Neural progenitor cell (in vitro differentiated cells): ENCODE results near the gene BRD3OS. TPM values are rescaled to one million over a fixed set of nuclear protein-coding genes. Genes with fewer than 3 reads are reported as not detected.
A peak's percentile ranks its signal among the peaks of the same experiment; 100 is the strongest.

Experiments used
- DNase-seq: peaks from one replicate; pipeline ENCODE4 v3.0.0-alpha.2; 2016; ENCODE audit warnings: low spot score
- H2AFZ ChIP-seq: fragments of 200-600 bp; sonication (generic); replicated peaks from 2 replicates; pipeline ENCODE4 v1.6.1; 2016; ENCODE audit warnings: antibody characterized with exemption
- H3F3A ChIP-seq: fragments of 200-600 bp; sonication (generic); 2 replicates; pipeline ENCODE4 v1.6.1; 2016; ENCODE audit warnings: antibody characterized with exemption, low read depth
- H3K27ac ChIP-seq: fragments of 200-600 bp; sonication (generic); 2 replicates; pipeline ENCODE4 v1.5.1; 2016; ENCODE audit warnings: mild to moderate bottlenecking
- H3K27me3 ChIP-seq: fragments of 200-600 bp; sonication (generic); 2 replicates; pipeline ENCODE4 v1.6.1; 2016; ENCODE audit warnings: mild to moderate bottlenecking, moderate library complexity
- H3K36me3 ChIP-seq: fragments of 200-600 bp; sonication (generic); 2 replicates; pipeline ENCODE4 v1.5.1; 2016
- H3K4me1 ChIP-seq: fragments of 200-600 bp; sonication (generic); 2 replicates; pipeline ENCODE4 v1.6.1; 2016; ENCODE audit warnings: mixed run types
- H3K4me2 ChIP-seq: fragments of 200-600 bp; sonication (generic); 2 replicates; pipeline ENCODE4 v1.6.1; 2016
- H3K4me3 ChIP-seq: fragments of 200-600 bp; sonication (generic); 2 replicates; pipeline ENCODE4 v1.5.1; 2016
- H3K79me2 ChIP-seq: fragments of 200-600 bp; sonication (generic); 2 replicates; pipeline ENCODE4 v1.6.1; 2016; ENCODE audit warnings: low read depth
- H3K9ac ChIP-seq: fragments of 200-600 bp; sonication (generic); 2 replicates; pipeline ENCODE4 v1.6.1; 2016
- H3K9me3 ChIP-seq: fragments of 200-600 bp; sonication (generic); 2 replicates; pipeline ENCODE4 v1.5.1; 2016; ENCODE audit warnings: low read depth
- H4K20me1 ChIP-seq: fragments of 200-600 bp; sonication (generic); 2 replicates; pipeline ENCODE4 v1.6.1; 2016; ENCODE audit warnings: low read depth
- H3K27ac Mint-ChIP-seq: 3 replicates; pipeline ENCODE4 v1.8.0; 2021; ENCODE audit warnings: mixed read lengths
- H3K27me3 Mint-ChIP-seq: 2 replicates; pipeline ENCODE4 v1.8.0; 2022; ENCODE audit warnings: low read depth, mild to moderate bottlenecking, inconsistent platforms, moderate library complexity, mixed read lengths; ENCODE audit not compliant: insufficient read depth
- H3K36me3 Mint-ChIP-seq: 3 replicates; pipeline ENCODE4 v1.8.0; 2021; ENCODE audit warnings: mixed read lengths
- H3K4me1 Mint-ChIP-seq: 3 replicates; pipeline ENCODE4 v1.8.0; 2021; ENCODE audit warnings: mixed read lengths
- H3K4me3 Mint-ChIP-seq: 3 replicates; pipeline ENCODE4 v1.8.0; 2021; ENCODE audit warnings: mild to moderate bottlenecking, moderate library complexity, mixed read lengths
- H3K9me3 Mint-ChIP-seq: 3 replicates; pipeline ENCODE4 v1.8.0; 2020; ENCODE audit warnings: mixed read lengths
- EZH2 ChIP-seq: fragments of 200-600 bp; sonication (generic); IDR thresholded peaks from 2 replicates; pipeline ENCODE4 v1.6.1; 2017; ENCODE audit warnings: antibody characterized with exemption, mild to moderate bottlenecking, moderate library complexity
- EZH2phosphoT487 ChIP-seq: fragments of 200-600 bp; sonication (generic); IDR thresholded peaks from 2 replicates; pipeline ENCODE4 v1.6.1; 2017; ENCODE audit warnings: antibody characterized with exemption
- total RNA-seq: library from RNA; depleted of rRNA; stranded (reverse); fragments of >200 nt; gene quantifications from 2 replicates; pipeline ENCODE4 v1.2.3, GENCODE V29; 2015; ENCODE audit warnings: low replicate concordance
- TF ChIP-seq, protein P1 (sequence below): fragments of 200-600 bp; sonication (generic); IDR thresholded peaks from 2 replicates; pipeline ENCODE4 v1.5.1; 2017; ENCODE audit warnings: antibody characterized with exemption, mild to moderate bottlenecking

The BRD3OS gene
- total RNA-seq, 1 donor from 2014 or later = 19.0 TPM

DNA sequence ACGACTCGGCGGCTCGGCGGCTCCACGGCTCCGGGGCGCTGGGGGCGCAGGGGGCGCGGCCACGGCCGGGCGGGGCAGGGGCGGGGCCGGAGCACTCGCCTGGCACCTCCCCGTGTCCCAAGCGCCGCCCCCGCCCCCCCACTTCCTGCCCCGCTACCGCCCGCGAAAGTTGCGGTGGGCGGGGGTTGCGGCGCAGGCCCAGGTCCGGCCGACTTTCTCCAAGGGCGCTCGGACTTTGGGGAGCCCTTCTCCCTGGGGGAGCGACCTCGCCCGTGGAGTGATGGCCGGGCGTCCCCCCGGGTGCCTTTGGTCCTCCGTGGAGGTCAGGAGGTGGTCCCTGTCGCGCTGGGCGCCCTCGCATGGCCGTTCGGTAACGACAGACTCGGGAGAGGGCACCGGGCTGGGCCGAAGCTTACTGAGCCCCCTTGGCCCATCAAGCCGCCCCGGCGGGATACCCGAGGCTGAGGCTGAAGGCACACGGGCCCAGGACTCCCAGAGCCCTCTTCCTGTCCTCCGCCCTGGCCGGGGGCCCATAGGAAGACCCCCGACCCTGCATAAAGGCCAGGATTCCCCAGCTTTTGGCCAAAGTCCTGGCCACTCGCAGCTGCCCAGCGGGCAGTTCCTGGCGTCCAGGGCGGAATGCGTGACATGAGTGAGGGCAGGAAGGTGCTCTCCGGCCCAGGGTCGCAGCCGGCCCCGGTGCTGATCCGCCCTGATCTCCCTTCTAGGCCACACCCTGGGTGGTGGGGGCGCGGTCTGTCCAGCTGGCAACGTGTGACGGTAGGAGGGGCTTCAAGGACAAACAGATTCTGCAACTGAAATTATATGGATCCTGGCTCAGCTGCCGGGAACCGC lies 32.3 kb upstream of the BRD3OS start:
- TF ChIP-seq EZH2phosphoT487 (no peak), EZH2 (no peak)
- TF ChIP-seq, protein P1, sequence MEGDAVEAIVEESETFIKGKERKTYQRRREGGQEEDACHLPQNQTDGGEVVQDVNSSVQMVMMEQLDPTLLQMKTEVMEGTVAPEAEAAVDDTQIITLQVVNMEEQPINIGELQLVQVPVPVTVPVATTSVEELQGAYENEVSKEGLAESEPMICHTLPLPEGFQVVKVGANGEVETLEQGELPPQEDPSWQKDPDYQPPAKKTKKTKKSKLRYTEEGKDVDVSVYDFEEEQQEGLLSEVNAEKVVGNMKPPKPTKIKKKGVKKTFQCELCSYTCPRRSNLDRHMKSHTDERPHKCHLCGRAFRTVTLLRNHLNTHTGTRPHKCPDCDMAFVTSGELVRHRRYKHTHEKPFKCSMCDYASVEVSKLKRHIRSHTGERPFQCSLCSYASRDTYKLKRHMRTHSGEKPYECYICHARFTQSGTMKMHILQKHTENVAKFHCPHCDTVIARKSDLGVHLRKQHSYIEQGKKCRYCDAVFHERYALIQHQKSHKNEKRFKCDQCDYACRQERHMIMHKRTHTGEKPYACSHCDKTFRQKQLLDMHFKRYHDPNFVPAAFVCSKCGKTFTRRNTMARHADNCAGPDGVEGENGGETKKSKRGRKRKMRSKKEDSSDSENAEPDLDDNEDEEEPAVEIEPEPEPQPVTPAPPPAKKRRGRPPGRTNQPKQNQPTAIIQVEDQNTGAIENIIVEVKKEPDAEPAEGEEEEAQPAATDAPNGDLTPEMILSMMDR = peak; percentile 53
- no peak overlapping the region for H3K27ac ChIP-seq

DNA sequence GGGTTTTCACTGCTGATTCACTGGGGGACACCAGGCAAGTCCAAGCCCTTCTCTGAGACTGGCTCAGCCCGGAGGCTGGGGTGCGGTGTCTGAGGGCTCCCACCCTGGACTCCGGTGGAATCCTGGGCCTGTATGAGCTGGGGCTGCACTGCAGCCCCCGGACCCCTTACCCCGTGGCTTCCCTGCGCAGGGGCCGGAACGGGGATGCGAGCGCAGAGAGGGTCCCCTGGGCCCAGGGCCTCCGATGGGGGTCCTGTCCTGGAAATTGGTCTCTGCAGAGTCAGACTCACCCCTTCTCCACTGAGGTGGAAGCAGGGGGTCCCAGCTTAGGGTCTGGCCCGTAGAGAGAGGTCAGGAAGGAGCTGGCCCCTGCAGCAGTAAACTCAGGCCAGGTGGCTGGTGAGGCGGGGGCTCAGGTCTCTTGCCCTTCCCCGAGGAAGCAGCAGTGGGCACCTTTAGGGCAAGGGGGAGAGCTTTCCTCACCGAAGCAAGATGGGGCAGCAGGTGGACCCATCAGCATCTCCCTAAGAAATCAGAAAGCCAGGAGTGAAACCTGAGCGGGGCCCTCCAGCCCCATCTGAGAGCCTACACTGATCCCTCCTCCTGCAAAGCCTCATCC lies 31.5 kb upstream of the BRD3OS start:
- Histone ChIP-seq H4K20me1 (peaks cover 26% of the 10 kb centered on the region), H3K9me3 (no peaks in the 10 kb centered on the region), H3K36me3 (no peaks in the 10 kb centered on the region), H3K4me2 (peak overlapping the region; percentile 86), H3K27me3 (no peaks in the 10 kb centered on the region), H3K79me2 (peaks cover 36% of the 10 kb centered on the region), H3F3A (peaks cover 21% of the 10 kb centered on the region), H2AFZ (no peak overlapping the region), H3K4me3 (peak overlapping the region; percentile 87), H3K4me1 (peaks cover 20% of the 10 kb centered on the region), H3K9ac (no peak overlapping the region), H3K27ac (no peak overlapping the region)
- H3K4me3 Mint-ChIP-seq = peak overlapping the region; percentile 86
- no peaks in the 10 kb centered on the region for H3K27me3 Mint-ChIP-seq
- H3K9me3 Mint-ChIP-seq = no peaks in the 10 kb centered on the region
- peak; percentile 25 for DNase-seq
- peaks cover 29% of the 10 kb centered on the region for H3K4me1 Mint-ChIP-seq
- no peak overlapping the region for H3K27ac Mint-ChIP-seq
- TF ChIP-seq, protein P1 = no peak
- TF ChIP-seq EZH2phosphoT487 (no peak), EZH2 (no peak)
- H3K36me3 Mint-ChIP-seq = no peaks in the 10 kb centered on the region

More for the DNA sequence above, 32.3 kb upstream of the BRD3OS start:
- Mint-ChIP-seq H3K27me3 (no peaks in the 10 kb centered on the region), H3K4me3 (peak overlapping the region; percentile 86), H3K36me3 (no peaks in the 10 kb centered on the region), H3K9me3 (no peaks in the 10 kb centered on the region), H3K4me1 (peaks cover 34% of the 10 kb centered on the region), H3K27ac (no peak overlapping the region)
- peak; percentile 87 for DNase-seq
- Histone ChIP-seq H3K9me3 (no peaks in the 10 kb centered on the region), H3K4me1 (peaks cover 20% of the 10 kb centered on the region), H3K27me3 (no peaks in the 10 kb centered on the region), H3F3A (peaks cover 21% of the 10 kb centered on the region), H3K79me2 (peaks cover 43% of the 10 kb centered on the region), H3K4me3 (peak overlapping the region; percentile 87), H3K36me3 (no peaks in the 10 kb centered on the region), H3K9ac (peak overlapping the region; percentile 28), H3K4me2 (peak overlapping the region; percentile 86), H2AFZ (peak overlapping the region; percentile 67), H4K20me1 (peaks cover 34% of the 10 kb centered on the region)

DNA sequence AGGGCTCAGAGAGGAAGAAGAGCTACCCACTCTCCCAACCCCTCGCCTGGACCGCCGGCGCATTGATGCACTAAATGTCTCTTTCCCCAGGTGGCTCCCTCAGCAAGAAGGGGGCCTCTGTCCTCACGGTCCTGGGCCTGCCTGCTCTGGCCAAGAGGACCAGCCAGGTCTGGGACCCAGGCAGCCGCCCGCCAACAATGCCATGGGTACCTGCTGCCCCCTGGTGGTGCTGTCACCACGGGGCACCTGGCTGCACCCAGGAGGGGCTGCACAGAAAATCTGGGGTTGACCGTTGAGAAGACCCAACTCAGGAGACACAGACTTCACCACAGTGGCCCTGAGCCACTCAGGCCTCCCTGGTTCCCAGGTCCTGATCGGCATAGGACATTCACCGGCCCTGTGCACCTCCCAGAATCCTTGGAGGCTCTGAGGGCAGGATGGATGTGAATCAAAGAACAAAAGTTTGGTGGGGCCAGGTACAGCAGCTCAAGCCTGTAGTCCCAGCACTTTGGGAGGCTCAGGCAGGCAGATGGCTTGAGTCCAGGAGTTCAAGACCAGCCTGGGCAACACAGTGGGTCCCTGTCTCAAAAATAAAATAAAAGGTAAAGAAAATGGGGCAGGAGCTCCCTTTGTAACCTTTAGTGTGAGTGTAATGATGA lies 30.8 kb upstream of the BRD3OS start:
- no peak for TF ChIP-seq EZH2phosphoT487
- TF ChIP-seq EZH2 = no peak
- TF ChIP-seq, protein P1 = peak; percentile 99
- H4K20me1 ChIP-seq = peaks cover 19% of the 10 kb centered on the region
- peak overlapping the region; percentile 86 for H3K4me3 Mint-ChIP-seq
- H3K27ac Mint-ChIP-seq = no peak overlapping the region
- H3K4me2 ChIP-seq = peak overlapping the region; percentile 86
- no peak overlapping the region for H2AFZ ChIP-seq
- H3K27me3 ChIP-seq = no peaks in the 10 kb centered on the region
- peak; percentile 93 for DNase-seq
- peak overlapping the region; percentile 87 for H3K4me3 ChIP-seq
- H3K9me3 Mint-ChIP-seq = no peaks in the 10 kb centered on the region
- H3K36me3 Mint-ChIP-seq = no peaks in the 10 kb centered on the region
- H3K79me2 ChIP-seq = peaks cover 29% of the 10 kb centered on the region
- no peak overlapping the region for H3K27ac ChIP-seq
- H3K4me1 Mint-ChIP-seq = peaks cover 28% of the 10 kb centered on the region
- H3F3A ChIP-seq = peaks cover 21% of the 10 kb centered on the region
- H3K9ac ChIP-seq = no peak overlapping the region
- no peaks in the 10 kb centered on the region for H3K36me3 ChIP-seq
- H3K27me3 Mint-ChIP-seq = no peaks in the 10 kb centered on the region
- H3K9me3 ChIP-seq = no peaks in the 10 kb centered on the region
- peaks cover 20% of the 10 kb centered on the region for H3K4me1 ChIP-seq
